H1 (cell line): Measurements from ENCODE around the gene SMARCA4. TPM values are rescaled to one million over a fixed set of nuclear protein-coding genes. Genes with fewer than 3 reads are reported as not detected.

Experiments used
- ASH2L ChIP-seq: fragments of 200-600, 300-600 bp; sonication (generic); IDR thresholded peaks from one replicate; pipeline ENCODE4 v1.7.1; 2017; ENCODE audit warnings: low read length
- BACH1 ChIP-seq: IDR thresholded peaks from 2 replicates; pipeline ENCODE4 v1.6.1; 2012; ENCODE audit warnings: low read length, improper control_type of control experiment
- JUND ChIP-seq: IDR thresholded peaks from 2 replicates; pipeline ENCODE4 v1.6.1; 2011; ENCODE audit warnings: mild to moderate bottlenecking, improper control_type of control experiment, low read length
- SP2 ChIP-seq: IDR thresholded peaks from 2 replicates; pipeline ENCODE4 v1.6.1; 2012; ENCODE audit warnings: mild to moderate bottlenecking, low read length, inconsistent platforms
- SRF ChIP-seq: IDR thresholded peaks from 2 replicates; pipeline ENCODE4 v1.6.1; 2011; ENCODE audit warnings: mild to moderate bottlenecking, low read depth, low read length, moderate library complexity
- polyA plus RNA-seq, 7 experiments: library from polyadenylated mRNA; depleted of rRNA in 3 of 7; stranded (reverse) in 5 of 7; unstranded in 2 of 7; fragments of >200 nt in 5 of 7; fragments of 200-250 nt in 2 of 7; gene quantifications; 1 replicate in 5 of 7; 2 replicates in 1 of 7; 4 replicates in 1 of 7; pipeline versions ENCODE4 v1.2.1 to v1.2.3, GENCODE V29; 2011 to 2013; ENCODE audit warnings: missing spikeins in 2 of 7, mixed read lengths in 2 of 7
- total RNA-seq: library from RNA; stranded (reverse); fragmentation: NEBNext Ultra II Directional; extraction: Animal tissue kit (Norgen Biotek cat#: 25700); gene quantifications from 2 replicates; pipeline ENCODE4 v1.2.1, GENCODE V29; 2021

Gene SMARCA4
- total and polyA plus RNA-seq, 2 of the 8 experiments (the other 6 are each of a cell fraction or from before 2014, with no cell fraction given) = 86.4 to 263 TPM

GRCh38 chr19:10985502-10985901 is 24.7 kb downstream of the SMARCA4 start (continued):
- TF ChIP-seq SRF (no peak), BACH1 (no peak), SP2 (no peak), ASH2L (no peak), JUND (no peak)
